Amniotic epithelial cell (primary cell): ENCODE measurements around the gene ARSG.

Experiments
- DNase-seq: peaks from one replicate; pipeline ENCODE4 v3.0.0-alpha.2; 2010; ENCODE audit warnings: low read depth

Gene ARSG

GRCh38 chr17:68378268-68379176 lies 87.2 kb downstream of the ARSG start:
- peak; percentile 97 for DNase-seq

- no peak for DNase-seq
Observed at GRCh38 chr17:68379177-68379510, 87.8 kb downstream of the ARSG start.

- no peak for DNase-seq
Observed at GRCh38 chr17:68379692-68380677, 88.7 kb downstream of the ARSG start.

- peak; percentile 99 for DNase-seq
Observed at GRCh38 chr17:68381076-68381900, 90.0 kb downstream of the ARSG start.

- no peak for DNase-seq
Observed at GRCh38 chr17:68382582-68383085, 91.3 kb downstream of the ARSG start.

- no peak for DNase-seq
Observed at GRCh38 chr17:68383120-68383442, 91.8 kb downstream of the ARSG start.

GRCh38 chr17:68383443-68384321 lies 92.4 kb downstream of the ARSG start:
- DNase-seq = peak; percentile 93

- no peak for DNase-seq
Observed at GRCh38 chr17:68384471-68384870, 93.2 kb downstream of the ARSG start.

- no peak for DNase-seq
Observed at GRCh38 chr17:68384941-68385340, 93.6 kb downstream of the ARSG start.

- no peak for DNase-seq
Observed at GRCh38 chr17:68385490-68386215, 94.4 kb downstream of the ARSG start.

GRCh38 chr17:68387435-68388218 lies 96.3 kb downstream of the ARSG start:
- DNase-seq = no peak

- no peak for DNase-seq
Observed at GRCh38 chr17:68389041-68389440, 97.7 kb downstream of the ARSG start.

GRCh38 chr17:68390888-68391545 lies 99.7 kb downstream of the ARSG start:
- no peak for DNase-seq

GRCh38 chr17:68391561-68392268 lies 100.4 kb downstream of the ARSG start:
- DNase-seq = no peak

- no peak for DNase-seq
Observed at GRCh38 chr17:68394608-68395331, 103.5 kb downstream of the ARSG start.

- DNase-seq = no peak
Observed at GRCh38 chr17:68396226-68397107, 105.2 kb downstream of the ARSG start.
